NCI-H2029 treated with DMSO at 0.1 percent for 48 hours (cell line): ENCODE data around the gene MRPS5.
A peak's percentile ranks its signal among the peaks of the same experiment; 100 is the strongest.
"Not testable (repeated sequence)": the region's sequence is repeated elsewhere in the genome, so short reads cannot be mapped to it uniquely, and the experiment has no call there.

Experiments used
- DNase-seq: peaks from one replicate; lab custom pipeline; 2025; lab: John Stamatoyannopoulos, UW

MRPS5 gene

GRCh38 chr2:95121407-95122196 is at the start of gene MRPS5:
Gene MRPS5, minus strand, starts transcription at chr2:95121808. Its CDS starts 17 bp downstream, at chr2:95121791.
- DNase-seq = peak; percentile 18

- DNase-seq = no peak
Observed at GRCh38 chr2:95166065-95166763, 44.6 kb upstream of the MRPS5 start.

GRCh38 chr2:95165371-95166064 is 43.9 kb upstream of the MRPS5 start, which contains the start of gene ZNF2:
Gene ZNF2, plus strand, starts transcription at chr2:95165809. Its CDS starts 10,418 bp downstream, at chr2:95176227.
- DNase-seq = peak; percentile 85

- DNase-seq = no peak
Observed at GRCh38 chr2:95165030-95165370, 43.4 kb upstream of the MRPS5 start.

- DNase-seq = peak; percentile 0
Observed at GRCh38 chr2:95159690-95160449, 38.3 kb upstream of the MRPS5 start, which contains the start of gene ZNF514. Gene ZNF514, minus strand, starts transcription at chr2:95159848. Its CDS starts 6,595 bp downstream, at chr2:95153253.

- DNase-seq = peak; percentile 0
Observed at GRCh38 chr2:95158891-95159619, 37.4 kb upstream of the MRPS5 start.

- DNase-seq = no peak
Observed at GRCh38 chr2:95158441-95158840, 36.8 kb upstream of the MRPS5 start.

- DNase-seq = no peak
Observed at GRCh38 chr2:95149397-95149984, 27.9 kb upstream of the MRPS5 start.

- no peak for DNase-seq
Observed at GRCh38 chr2:95143838-95144237, 22.2 kb upstream of the MRPS5 start.

GRCh38 chr2:95138702-95139101 is 17.1 kb upstream of the MRPS5 start:
- no peak for DNase-seq

GRCh38 chr2:95122197-95122551 is 566 bp upstream of the MRPS5 start:
- DNase-seq = no peak

- DNase-seq = no peak
Observed at GRCh38 chr2:95121093-95121406, 558 bp downstream of the MRPS5 start.

- peak; percentile 25 for DNase-seq
Observed at GRCh38 chr2:95115418-95115817, 6.2 kb downstream of the MRPS5 start.

GRCh38 chr2:95113464-95113863 is 8.1 kb downstream of the MRPS5 start:
- no peak for DNase-seq

- DNase-seq = no peak
Observed at GRCh38 chr2:95110395-95110794, 11.2 kb downstream of the MRPS5 start.

GRCh38 chr2:95109260-95109659 is 12.3 kb downstream of the MRPS5 start:
- no peak for DNase-seq

- no peak for DNase-seq
Observed at GRCh38 chr2:95106081-95106480, 15.5 kb downstream of the MRPS5 start.

GRCh38 chr2:95104606-95105005 is 17.0 kb downstream of the MRPS5 start:
- DNase-seq = no peak

- DNase-seq = no peak
Observed at GRCh38 chr2:95099910-95100309, 21.7 kb downstream of the MRPS5 start.

- not testable (repeated sequence) for DNase-seq
Observed at GRCh38 chr2:95098273-95098672, 23.3 kb downstream of the MRPS5 start.
